Stomach (tissue), 9 donors: ENCODE measurements around the gene RNF220. TPM values are rescaled to one million over a fixed set of nuclear protein-coding genes. Genes with fewer than 3 reads are reported as not detected.

Source experiments
- DNase-seq, 2 donors: peaks; one replicate each; pipeline versions ENCODE4 v3.0.0 to v3.0.0-alpha.2; 2013 to 2019
- H3K27ac ChIP-seq, 5 donors: fragments of 200-600 bp in 4 of 5; sonication (generic) in 4 of 5; one replicate each; pipeline ENCODE4 v1.5.1; 2013 to 2019; ENCODE audit warnings: mild to moderate bottlenecking in 1 of 5, moderate library complexity in 1 of 5
- H3K27me3 ChIP-seq, 3 donors: fragments of 200-600 bp; sonication (generic); one replicate each; pipeline ENCODE4 v1.5.1; 2017 to 2019; ENCODE audit warnings: mixed run types in 1 of 3
- H3K36me3 ChIP-seq, 4 donors: fragments of 200-600 bp; sonication (generic); 1 replicate in 3 of 4; 2 replicates in 1 of 4; pipeline ENCODE4 v1.5.1; 2016 to 2019
- H3K4me1 ChIP-seq, 4 donors: fragments of 200-600 bp; sonication (generic); one replicate each; pipeline ENCODE4 v1.5.1; 2016 to 2019
- H3K4me3 ChIP-seq, 4 donors: fragments of 200-600 bp; sonication (generic) in 3 of 4; one replicate each; pipeline ENCODE4 v1.5.1; 2016 to 2019; ENCODE audit warnings: mild to moderate bottlenecking in 1 of 4
- H3K9me3 ChIP-seq, 4 donors: fragments of 200-600 bp; sonication (generic); one replicate each; pipeline ENCODE4 v1.5.1; 2016 to 2019
- CTCF ChIP-seq, 7 experiments: fragments of 450-650 bp in 4 of 7; fragments of 200-600 bp in 3 of 7; sonication (generic) in 3 of 7; IDR thresholded peaks; one replicate each; pipeline ENCODE4 v1.5.1; 2016 to 2019; ENCODE audit warnings: antibody characterized with exemption in 7 of 7, control low read depth in 2 of 7, mild to moderate bottlenecking in 1 of 7
- EP300 ChIP-seq: sonication (generic); formaldehyde crosslinking; IDR thresholded peaks from one replicate; pipeline ENCODE4 v1.6.1; 2017; ENCODE audit warnings: antibody characterized with exemption
- POLR2A ChIP-seq, 4 donors: fragments of 450-650 bp; IDR thresholded peaks; one replicate each; pipeline ENCODE4 v1.6.1; 2016; ENCODE audit warnings: antibody characterized with exemption in 4 of 4, control low read depth in 2 of 4, mild to moderate bottlenecking in 1 of 4, moderate library complexity in 1 of 4
- POLR2AphosphoS5 ChIP-seq, 3 donors: sonication (generic); formaldehyde crosslinking; IDR thresholded peaks; one replicate each; pipeline ENCODE4 v1.6.1; 2016; ENCODE audit warnings: antibody characterized with exemption in 3 of 3
- WGBS, 5 donors: extraction: QIAGEN DNeasy Blood & Tissue Kit in 3 of 5; methylation state at CpG; one replicate each; pipeline versions ENCODE4 v1.1.5 to v1.1.7; 2013 to 2018; 5-methylcytosine and 5-hydroxymethylcytosine counted together
- intact Hi-C: fragments of 100-400 bp; cut with DNase I; formaldehyde crosslinking; loops from one replicate; pipeline ENCODE4 v1.15.1; 2023; ENCODE audit warnings: low total_unique reads
- polyA plus RNA-seq, 3 donors: library from polyadenylated mRNA; stranded (reverse); fragments of 200-250 nt; gene quantifications; one replicate each; pipeline ENCODE4 v1.2.3, GENCODE V29; 2013
- total RNA-seq, 5 donors: library from RNA; depleted of rRNA; stranded (reverse); fragments of >200 nt; gene quantifications; one replicate each; pipeline versions ENCODE4 v1.1.0 to v1.2.3, GENCODE V29; 2014 to 2016
- donor health status: healthy with polysubstance abuse.
- donor health status: Bipolar disorder and iron deficiency.
- donor health status: healthy.

RNF220 gene
- total and polyA plus RNA-seq, 8 donors, result 21.0 to 207 (median 47.2) TPM

GRCh38 chr1:44534771-44535170 is 129.7 kb downstream of the RNF220 start:
- Histone ChIP-seq H3K36me3 (no peaks in the 10 kb centered on the region), H3K4me1 (no peaks in the 10 kb centered on the region), H3K27ac (no peak overlapping the region), H3K27me3 (no peaks in the 10 kb centered on the region), H3K4me3 (no peak overlapping the region), H3K9me3 (no peaks in the 10 kb centered on the region)
- no peak for DNase-seq
- TF ChIP-seq CTCF (IDR thresholded peaks at IDR 0.05) (no peak), POLR2AphosphoS5 (IDR thresholded peaks at IDR 0.05) (no peak), POLR2A (IDR thresholded peaks at IDR 0.05) (no peak), EP300 (no peak)
- intact Hi-C loops, result no loop called here
- WGBS, 5 donors, result 61 to 71% (median 66%) methylated on average over 6 of the region's 6 CpGs

GRCh38 chr1:44536357-44537209 is 131.5 kb downstream of the RNF220 start:
- DNase-seq, result no peak
- Histone ChIP-seq H3K9me3 (no peaks in the 10 kb centered on the region), H3K4me3 (no peak overlapping the region), H3K36me3 (no peaks in the 10 kb centered on the region), H3K27ac (no peak overlapping the region), H3K27me3 (peaks cover 0 to under 1% (median 0%) of the 10 kb centered on the region in 3 donors), H3K4me1 (no peaks in the 10 kb centered on the region)
- WGBS, 5 donors, result 73 to 77% (median 75%) methylated on average over 18 of the region's 18 CpGs
- TF ChIP-seq POLR2A (IDR thresholded peaks at IDR 0.05) (no peak), POLR2AphosphoS5 (IDR thresholded peaks at IDR 0.05) (no peak), EP300 (no peak), CTCF (IDR thresholded peaks at IDR 0.05) (no peak)
- intact Hi-C loops, result no loop called here

- Histone ChIP-seq H3K27me3 (peaks cover 0 to 9% (median 3%) of the 10 kb centered on the region in 3 donors), H3K9me3 (no peaks in the 10 kb centered on the region), H3K4me1 (no peaks in the 10 kb centered on the region), H3K27ac (no peak overlapping the region), H3K36me3 (no peaks in the 10 kb centered on the region), H3K4me3 (no peak overlapping the region)
- 79 to 86% (median 84%) methylated on average over 6 of the region's 6 CpGs for WGBS, 5 donors
- TF ChIP-seq EP300, result no peak
- TF ChIP-seq POLR2AphosphoS5 (IDR thresholded peaks at IDR 0.05), result no peak
- TF ChIP-seq POLR2A (IDR thresholded peaks at IDR 0.05), result no peak
- no peak for TF ChIP-seq CTCF (IDR thresholded peaks at IDR 0.05)
- intact Hi-C loops, result no loop called here
- DNase-seq, result no peak
Observed at GRCh38 chr1:44537538-44537937, 132.5 kb downstream of the RNF220 start.

- no peaks in the 10 kb centered on the region for H3K9me3 ChIP-seq
- intact Hi-C loops, result no loop called here
- H3K4me1 ChIP-seq, result no peaks in the 10 kb centered on the region
- no peak overlapping the region for H3K27ac ChIP-seq
- DNase-seq, result no peak
- no peaks in the 10 kb centered on the region for H3K36me3 ChIP-seq
- H3K4me3 ChIP-seq, result no peak overlapping the region
- H3K27me3 ChIP-seq, result peaks cover 0 to 13% (median 7%) of the 10 kb centered on the region in 3 donors
- 55 to 69% (median 58%) methylated on average over 3 of the region's 3 CpGs for WGBS, 5 donors
- TF ChIP-seq POLR2AphosphoS5 (IDR thresholded peaks at IDR 0.05) (no peak), EP300 (no peak), CTCF (IDR thresholded peaks at IDR 0.05) (no peak), POLR2A (IDR thresholded peaks at IDR 0.05) (no peak)
Observed at GRCh38 chr1:44537956-44538355, 132.9 kb downstream of the RNF220 start.
